ENCODE results near the gene TMEM138. TPM values are rescaled to one million over a fixed set of nuclear protein-coding genes. Genes with fewer than 3 reads are reported as not detected.

The TMEM138 gene
- total RNA-seq, 1 donor from 2014 or later, result 38.2 TPM

DNA sequence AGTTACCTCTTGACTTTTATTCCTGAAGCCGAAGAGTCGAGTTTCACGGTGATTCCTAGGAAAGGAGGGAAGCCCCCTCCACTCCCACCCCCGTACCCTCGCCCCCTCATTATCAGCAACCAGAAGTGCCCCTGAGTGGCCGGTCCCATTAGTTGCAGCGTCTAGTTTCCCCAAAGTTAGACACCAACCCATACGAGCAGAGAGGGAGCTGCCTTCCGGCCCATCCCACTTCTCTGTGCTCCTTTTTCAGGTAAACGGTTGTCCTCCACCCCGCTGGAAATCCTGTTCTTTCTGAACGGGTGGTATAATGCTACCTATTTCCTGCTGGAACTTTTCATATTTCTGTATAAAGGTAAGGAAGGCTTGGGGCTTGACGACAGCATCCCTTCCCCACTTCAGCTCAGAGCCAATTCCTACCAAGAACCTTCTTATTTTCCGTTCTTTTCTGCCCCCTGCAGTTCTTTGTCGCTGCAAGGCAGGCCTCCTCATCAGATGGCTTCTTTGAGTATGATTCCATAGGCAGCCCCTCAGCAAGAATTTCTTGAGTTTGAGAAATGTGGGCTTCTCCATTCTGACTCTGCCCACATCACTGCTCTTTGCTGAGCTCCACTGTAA lies 30.9 kb downstream of the TMEM138 start:
- DNase-seq (ENCODE audit: low spot score) (no peak), ATAC-seq (peak; percentile 38)
- intact Hi-C loops (cut with DNase I), result no loop called here

DNA sequence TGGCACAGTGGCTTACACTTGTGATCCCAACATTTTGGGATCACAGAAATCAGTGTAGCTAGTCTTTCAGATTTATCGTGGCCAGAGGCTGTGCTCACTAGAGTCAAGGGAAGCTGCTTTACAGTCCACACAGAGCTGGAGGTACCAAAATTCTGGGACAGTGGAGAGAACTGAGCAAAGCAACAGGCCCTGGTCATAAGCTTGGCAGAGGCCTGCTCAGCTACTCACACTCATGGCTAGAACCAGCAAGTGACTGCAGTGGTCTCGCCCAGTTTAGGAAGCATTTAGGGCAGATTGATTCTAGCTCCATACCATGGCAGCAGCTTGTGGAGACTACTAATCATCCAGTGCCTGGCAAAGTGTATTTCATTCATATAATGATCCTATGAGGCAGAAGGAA lies 39.0 kb downstream of the TMEM138 start:
- intact Hi-C loops (cut with DNase I), result no loop called here
- no peak for DNase-seq (ENCODE audit: low spot score)
- ATAC-seq, result no peak

DNA sequence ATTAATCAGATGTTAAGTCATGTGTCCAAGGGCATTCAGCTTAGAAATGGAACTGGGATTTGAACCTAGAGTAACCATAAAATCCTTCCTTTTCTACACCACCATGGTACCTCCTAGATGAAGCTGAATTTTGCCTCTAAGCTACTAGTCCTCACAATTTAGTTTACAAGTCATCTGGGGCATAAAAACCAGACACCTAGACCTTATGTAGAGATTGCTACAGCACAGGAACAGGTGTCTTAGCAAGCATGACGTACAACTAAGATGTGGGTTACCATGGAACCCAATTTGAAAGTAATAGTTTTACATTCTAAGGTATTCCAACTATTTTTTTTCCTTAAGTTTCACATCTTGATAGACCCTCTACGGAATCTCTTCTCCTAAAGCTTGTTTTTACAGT lies 39.4 kb downstream of the TMEM138 start:
- no peak for ATAC-seq
- no peak for DNase-seq (ENCODE audit: low spot score)
- intact Hi-C loops (cut with DNase I), result no loop called here

DNA sequence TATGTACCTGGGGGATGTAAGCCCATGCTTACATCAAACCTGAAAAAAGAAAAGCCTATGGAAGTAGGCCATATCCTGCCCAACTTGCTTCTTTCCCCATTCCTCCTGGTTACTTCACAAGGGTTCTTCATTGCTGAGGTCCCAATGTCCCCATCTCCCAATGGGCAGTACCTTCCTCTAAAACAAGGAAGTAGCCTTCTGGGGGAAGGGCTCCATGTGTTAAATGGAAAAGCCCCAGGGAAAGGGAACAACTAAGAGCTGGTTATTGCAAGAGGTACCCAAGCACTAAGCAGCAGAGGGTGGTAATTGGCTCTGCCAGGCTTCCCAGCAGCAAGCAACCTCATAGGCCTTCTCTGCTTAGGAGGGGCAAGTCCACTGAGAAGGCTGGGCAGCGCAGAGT lies 41.5 kb downstream of the TMEM138 start:
- ATAC-seq (no peak), DNase-seq (ENCODE audit: low spot score) (no peak)
- intact Hi-C loops (cut with DNase I), result no loop called here

DNA sequence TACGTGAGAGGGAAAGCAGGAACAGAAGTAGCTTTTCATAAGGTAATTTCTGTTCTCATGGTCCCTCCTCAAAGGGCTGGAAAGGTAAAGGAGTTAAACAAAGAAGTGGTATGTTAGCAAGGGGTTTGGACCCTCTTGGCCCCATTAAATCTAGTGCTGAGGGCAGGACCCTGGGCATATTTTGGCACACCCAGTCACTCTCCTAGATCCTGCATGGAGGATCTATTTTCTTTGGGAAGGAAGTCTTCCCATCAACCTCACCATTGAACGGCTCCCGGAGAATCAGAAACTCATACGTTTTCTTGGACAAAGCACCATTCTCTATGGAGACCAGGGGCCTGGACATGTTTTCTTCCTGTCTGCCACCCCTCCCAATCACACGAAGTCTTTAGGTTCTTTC lies 41.9 kb downstream of the TMEM138 start:
- no peak for DNase-seq (ENCODE audit: low spot score)
- intact Hi-C loops (cut with DNase I), result no loop called here
- ATAC-seq, result no peak

DNA sequence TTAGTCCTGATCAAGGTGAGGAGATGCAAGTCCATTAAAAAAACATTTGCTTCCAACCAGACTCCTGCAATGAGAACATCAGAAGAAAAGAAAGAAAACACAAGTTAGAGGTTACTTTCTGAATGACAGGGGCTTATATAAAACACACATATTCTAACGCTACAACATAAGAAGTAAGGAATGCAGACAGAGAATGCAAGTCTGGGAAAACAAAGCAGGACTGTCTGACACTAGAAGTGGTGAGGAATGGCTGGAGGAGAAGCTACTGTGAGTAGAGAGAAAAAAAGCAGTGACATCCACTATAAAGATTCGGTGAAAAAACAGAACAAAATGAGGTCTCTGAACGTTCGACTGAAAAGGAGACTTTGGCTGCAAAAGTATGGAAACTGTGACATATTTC lies 42.5 kb downstream of the TMEM138 start:
- intact Hi-C loops (cut with DNase I), result no loop called here
- DNase-seq (ENCODE audit: low spot score), result no peak
- ATAC-seq, result no peak

DNA sequence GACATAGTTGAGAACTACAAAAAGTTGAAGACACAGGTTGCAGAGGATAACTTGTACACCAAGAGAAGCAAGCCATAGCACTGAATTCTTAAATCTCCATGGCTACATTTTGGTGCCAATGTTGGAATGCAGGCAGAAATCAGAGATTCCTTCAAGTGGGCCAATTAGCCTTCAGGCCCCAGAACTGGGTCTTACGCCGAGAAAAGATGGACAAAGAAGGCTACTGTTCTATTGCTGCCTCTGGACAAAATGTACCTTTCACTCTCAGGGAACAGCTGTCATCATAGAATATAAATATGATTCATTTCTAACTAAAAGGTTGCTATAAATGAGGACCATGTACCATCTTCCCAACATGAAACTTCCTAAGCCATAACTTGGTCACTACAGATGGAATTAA lies 43.9 kb downstream of the TMEM138 start:
- no peak for ATAC-seq
- no peak for DNase-seq (ENCODE audit: low spot score)
- intact Hi-C loops (cut with DNase I), result no loop called here

DNA sequence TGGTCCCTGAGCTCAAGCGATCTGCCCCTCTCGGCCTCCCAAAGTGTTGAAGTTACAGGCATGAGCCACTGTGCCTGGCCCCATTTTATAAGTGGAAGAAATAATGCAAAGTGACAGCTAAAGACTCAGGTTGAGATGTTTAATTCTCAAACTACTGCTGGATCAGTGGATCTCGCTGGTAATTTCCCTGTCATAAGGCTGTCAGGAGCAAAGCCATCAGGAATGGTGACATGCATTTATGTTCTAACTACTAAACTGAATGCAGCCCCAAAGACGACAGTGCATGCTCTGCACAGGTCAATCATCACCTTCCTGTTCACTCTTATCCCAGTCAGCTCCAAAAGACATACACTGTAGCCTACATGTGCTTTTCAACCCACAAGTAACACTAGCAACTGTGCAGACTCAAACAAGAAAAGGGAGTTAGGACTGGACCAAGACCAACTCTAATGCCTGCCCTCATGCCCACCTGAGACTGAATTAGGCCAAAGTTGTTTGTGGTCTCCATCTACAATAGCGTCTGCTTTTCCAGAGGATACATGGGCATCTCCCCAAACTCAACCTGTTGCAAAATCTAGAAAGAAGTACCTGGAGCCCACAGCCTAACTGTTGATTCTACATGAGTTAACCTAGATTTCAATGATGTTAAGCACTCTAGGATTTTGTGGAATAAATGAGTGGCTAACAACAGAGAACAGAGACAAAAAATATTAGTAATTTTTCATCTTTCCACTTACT lies 45.0 kb downstream of the TMEM138 start:
- DNase-seq (ENCODE audit: low spot score) (no peak), ATAC-seq (no peak)
- intact Hi-C loops (cut with DNase I), result no loop called here

DNA sequence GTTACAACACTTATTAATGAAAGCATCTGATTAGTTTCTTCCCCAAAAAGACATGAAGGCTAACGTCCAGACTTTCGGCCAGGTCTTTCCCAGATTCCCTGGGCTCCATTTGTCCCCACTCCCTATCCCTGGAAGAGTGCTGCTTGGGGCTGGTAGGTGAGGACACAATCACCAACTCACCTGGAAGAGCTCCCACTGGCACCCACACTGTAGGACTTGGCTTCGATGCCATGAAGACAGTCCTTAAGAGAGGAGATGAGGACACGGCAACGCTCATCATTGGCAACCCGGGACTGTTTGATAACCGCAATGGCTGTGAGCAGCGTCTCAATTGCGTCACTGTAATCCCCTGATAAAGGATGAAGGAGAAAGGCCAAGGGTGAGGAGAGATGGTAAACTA lies 49.4 kb downstream of the TMEM138 start:
- intact Hi-C loops (cut with DNase I), result no loop called here
- ATAC-seq (no peak), DNase-seq (ENCODE audit: low spot score) (no peak)

DNA sequence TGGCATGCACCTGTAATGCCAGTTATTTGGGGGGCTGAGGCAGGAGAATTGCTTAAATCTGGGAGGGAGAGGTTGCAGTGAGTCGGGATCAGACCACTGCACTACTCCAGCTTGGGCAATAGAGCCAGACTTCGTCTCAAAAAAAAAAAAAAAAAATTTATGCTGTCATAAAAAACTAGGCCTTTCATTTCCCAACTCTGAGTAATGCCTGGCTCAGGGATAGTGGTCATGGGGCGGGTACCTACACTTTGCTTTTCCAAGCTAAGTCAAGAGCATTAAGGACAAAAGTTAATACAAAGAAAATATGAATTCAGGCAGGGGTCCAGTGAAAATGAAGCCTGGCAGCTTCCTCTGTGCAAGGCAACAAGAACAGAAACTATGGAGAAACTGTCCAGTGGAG lies 51.3 kb downstream of the TMEM138 start:
- no peak for ATAC-seq
- DNase-seq (ENCODE audit: low spot score), result no peak
- intact Hi-C loops (cut with DNase I), result no loop called here

DNA sequence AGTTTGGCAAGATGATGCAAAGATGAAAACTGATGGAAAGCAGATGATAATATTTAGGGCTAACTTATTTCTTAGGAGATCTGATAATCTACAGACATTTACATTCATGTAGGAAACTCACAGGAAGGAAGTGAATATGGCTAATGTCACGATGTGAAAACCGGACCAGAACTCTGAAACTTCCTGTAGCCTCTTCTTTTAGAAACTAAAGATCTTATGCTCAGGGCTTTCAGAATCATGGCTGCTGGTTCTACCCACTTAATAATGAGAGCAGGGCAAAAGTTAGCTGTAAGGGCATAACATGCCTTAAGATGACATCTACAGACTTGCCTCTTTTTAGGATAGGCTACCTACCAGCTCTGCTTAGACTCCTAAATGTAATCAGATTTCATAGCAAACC lies 52.4 kb downstream of the TMEM138 start:
- DNase-seq (ENCODE audit: low spot score) (no peak), ATAC-seq (no peak)
- intact Hi-C loops (cut with DNase I), result no loop called here

DNA sequence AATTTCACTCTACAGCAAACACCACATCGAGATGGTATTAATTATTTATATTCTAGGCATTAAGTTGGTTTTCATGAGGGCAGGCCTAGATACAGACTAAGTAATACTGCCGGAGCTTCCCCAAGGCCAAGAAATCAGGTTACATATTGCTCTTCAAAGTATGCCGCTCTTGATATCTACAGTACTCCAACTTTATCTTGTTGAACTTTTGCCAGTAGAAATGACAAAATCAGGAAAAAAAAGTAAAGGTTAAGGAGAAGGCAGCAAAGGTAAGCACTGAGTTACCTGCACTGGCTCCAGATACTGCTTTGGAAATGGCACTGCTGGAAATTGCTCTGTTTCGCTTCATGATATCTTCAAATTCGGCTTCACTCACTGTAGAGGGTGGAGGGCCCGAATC lies 53.2 kb downstream of the TMEM138 start:
- intact Hi-C loops (cut with DNase I), result no loop called here
- DNase-seq (ENCODE audit: low spot score) (no peak), ATAC-seq (no peak)

DNA sequence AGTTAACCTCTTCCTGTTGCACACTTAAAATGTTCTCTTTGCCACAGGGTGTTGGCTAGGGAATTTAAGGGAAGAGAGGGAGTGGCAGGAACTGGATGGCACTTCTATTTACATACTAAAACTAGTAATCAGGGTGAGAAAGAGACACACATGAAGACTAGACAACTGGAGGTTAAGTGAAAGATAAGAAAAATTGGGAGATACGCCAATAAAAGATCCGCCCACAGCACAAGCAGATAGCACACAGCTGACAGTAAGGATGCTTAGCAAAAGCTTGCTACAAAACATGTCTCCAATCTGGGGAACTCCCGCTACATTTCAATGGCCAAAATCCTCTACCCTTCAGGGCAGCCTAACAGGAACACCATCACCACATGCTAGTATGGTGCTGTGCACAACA lies 54.8 kb downstream of the TMEM138 start:
- intact Hi-C loops (cut with DNase I), result no loop called here
- DNase-seq (ENCODE audit: low spot score) (no peak), ATAC-seq (no peak)

DNA sequence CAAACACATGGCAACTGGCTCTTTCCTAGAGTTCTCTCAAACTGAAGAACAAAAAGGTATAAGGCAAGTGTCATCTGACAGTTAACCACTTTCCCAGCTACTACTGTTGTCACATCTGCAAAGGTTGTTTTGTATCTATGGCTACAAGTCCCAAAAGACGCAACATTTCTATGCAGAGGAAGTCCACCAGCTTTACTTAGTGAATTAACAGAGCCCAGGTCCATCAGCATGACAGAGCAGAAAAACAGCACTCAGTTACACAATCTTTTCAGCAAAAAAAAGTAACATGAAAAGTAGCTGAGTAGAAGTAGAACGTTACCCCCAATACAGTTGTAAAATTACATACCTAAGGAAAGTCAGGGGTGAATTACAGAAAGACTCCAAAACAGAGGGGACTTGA lies 55.5 kb downstream of the TMEM138 start:
- no peak for ATAC-seq
- DNase-seq (ENCODE audit: low spot score), result no peak
- intact Hi-C loops (cut with DNase I), result no loop called here

DNA sequence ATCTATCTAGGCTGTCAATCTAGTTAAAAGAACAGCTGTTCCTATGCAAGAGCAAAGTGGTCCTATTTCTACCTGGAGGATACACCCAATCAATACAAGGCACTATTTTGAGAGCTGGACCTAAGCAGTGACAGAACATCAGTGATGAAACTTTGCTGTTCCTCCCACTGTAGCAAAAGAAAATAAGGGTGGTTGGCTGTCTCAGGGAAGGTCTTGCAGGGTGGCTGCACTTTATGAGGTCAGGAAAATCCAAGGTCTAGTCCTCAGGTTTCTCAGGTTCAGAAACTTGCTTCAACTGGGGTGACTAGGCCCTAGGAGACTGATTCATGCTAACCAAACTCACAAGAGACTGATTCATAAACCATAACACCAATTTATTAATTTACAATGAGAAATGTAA lies 56.0 kb downstream of the TMEM138 start:
- DNase-seq (ENCODE audit: low spot score) (no peak), ATAC-seq (no peak)
- intact Hi-C loops (cut with DNase I), result no loop called here

Other genes with a start within 250 kb of the TMEM138 start
- gene VPS37C, start 200.9 kb upstream of the TMEM138 start, total RNA-seq, result 23.1 TPM
- not detected for gene PGA3, start 158.9 kb upstream of the TMEM138 start, total RNA-seq
- gene PGA4, start 140.0 kb upstream of the TMEM138 start, total RNA-seq, result not detected
- gene PGA5, start 121.2 kb upstream of the TMEM138 start, total RNA-seq, result not detected
- gene VWCE, start 67.1 kb upstream of the TMEM138 start, total RNA-seq, result 3.6 TPM
- gene DDB1, start 29.3 kb upstream of the TMEM138 start, total RNA-seq, result 161 TPM
- 32.6 TPM for gene TKFC, start 29.1 kb upstream of the TMEM138 start, total RNA-seq
- gene CYB561A3, start 492 bp upstream of the TMEM138 start, total RNA-seq, result 37.8 TPM
- 8.9 TPM for gene TMEM216, start 30.2 kb downstream of the TMEM138 start, total RNA-seq
- 79.2 TPM for gene CPSF7, start 67.6 kb downstream of the TMEM138 start, total RNA-seq
- gene SDHAF2, start 67.8 kb downstream of the TMEM138 start, total RNA-seq, result 24.9 TPM
- gene LRRC10B, start 146.4 kb downstream of the TMEM138 start, total RNA-seq, result 0.98 TPM
- gene SYT7, start 218.7 kb downstream of the TMEM138 start, total RNA-seq, result 3.7 TPM